Activated T-helper 2 cell treated with anti-CD3 and anti-CD28 coated beads, Interferon-gamma antibody, Interleukin-2, Interleukin-4, amounts not matched to agents 10 μg/mL and 5 μg/mL and 100 μg/mL, durations not matched to agents 14 hours and 24 hours and 36 hours (primary cell): ENCODE data around the gene TLK1. TPM values are rescaled to one million over a fixed set of nuclear protein-coding genes. Genes with fewer than 3 reads are reported as not detected.

Experiments used
- DNase-seq: peaks from one replicate; pipeline ENCODE4 v3.0.0; 2021; ENCODE audit warnings: low spot score
- H3K27ac Mint-ChIP-seq: one replicate; pipeline ENCODE4 v1.8.0; 2021; ENCODE audit warnings: mixed read lengths
- H3K27me3 Mint-ChIP-seq: one replicate; pipeline ENCODE4 v1.8.0; 2021; ENCODE audit warnings: low read depth, mixed read lengths
- H3K36me3 Mint-ChIP-seq: one replicate; pipeline ENCODE4 v1.8.0; 2021; ENCODE audit warnings: low read depth, mixed read lengths
- H3K4me1 Mint-ChIP-seq: one replicate; pipeline ENCODE4 v1.8.0; 2021; ENCODE audit warnings: low read depth, mixed read lengths
- H3K4me3 Mint-ChIP-seq: one replicate; pipeline ENCODE4 v1.8.0; 2021; ENCODE audit warnings: low read depth, mild to moderate bottlenecking, moderate library complexity, mixed read lengths
- H3K9me3 Mint-ChIP-seq: one replicate; pipeline ENCODE4 v1.8.0; 2021; ENCODE audit warnings: mixed read lengths
- intact Hi-C: fragments of 100-400 bp; cut with micrococcal nuclease; formaldehyde crosslinking; loops from one replicate; pipeline ENCODE4 v1.15.1; 2023
- total RNA-seq: library from RNA; stranded (reverse); gene quantifications from 2 replicates; pipeline ENCODE4 v1.2.3, GENCODE V29; 2022

TLK1 gene
- total RNA-seq, 1 donor from 2014 or later = 81.7 TPM

DNA sequence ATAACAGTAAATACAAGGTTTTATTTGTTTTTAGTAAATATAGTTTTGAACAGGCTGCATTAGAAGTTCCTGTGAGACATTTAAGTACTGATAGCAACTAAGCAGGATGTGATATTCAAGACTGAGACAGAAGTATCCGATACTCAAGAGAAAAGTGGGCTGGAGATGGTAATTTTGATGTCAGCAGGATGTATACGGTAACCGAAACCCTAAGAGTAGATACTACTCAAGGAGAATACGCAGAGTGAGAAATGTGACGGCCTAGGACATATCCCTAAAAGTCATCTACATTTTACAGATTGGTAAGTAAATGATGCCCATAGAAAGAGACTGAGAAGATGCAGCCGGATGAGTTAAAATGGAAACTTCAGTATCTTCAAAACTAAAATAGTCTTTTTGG, 116.3 kb downstream of the TLK1 start:
- peaks cover 65% of the 10 kb centered on the region for H3K36me3 Mint-ChIP-seq

DNA sequence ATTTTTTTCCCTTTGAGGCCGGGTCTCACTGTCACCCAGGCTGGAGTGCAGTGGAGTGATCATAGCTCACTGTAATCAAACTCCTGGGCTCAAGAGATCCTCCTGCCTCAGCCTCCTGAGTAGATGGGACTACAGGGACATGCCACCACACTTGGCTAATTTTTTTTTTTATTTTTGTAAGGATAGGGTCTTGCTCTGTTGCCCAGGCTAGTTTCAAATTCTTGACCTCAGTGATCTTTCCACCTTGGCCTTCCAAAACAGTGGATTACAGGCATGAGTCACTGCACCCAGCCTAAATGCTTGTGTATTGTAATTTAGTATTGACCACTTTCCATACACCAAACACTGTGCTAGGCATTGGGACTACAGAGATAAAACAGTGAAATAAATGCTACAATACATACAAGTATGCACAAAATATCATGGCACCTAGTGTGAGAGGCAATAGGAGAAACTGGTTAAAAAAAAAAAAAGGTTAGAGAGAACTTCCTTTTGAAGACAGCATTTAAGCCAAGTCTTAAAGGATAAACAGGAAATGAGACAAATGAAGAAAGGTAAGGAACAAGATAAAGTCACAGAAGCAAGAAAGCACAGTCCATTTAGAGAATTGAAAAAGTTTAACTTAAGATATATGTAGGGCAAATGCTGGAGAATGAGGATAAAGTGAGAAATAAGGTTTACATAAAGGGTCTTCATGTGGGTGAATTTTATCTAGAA, 118.3 kb downstream of the TLK1 start:
- intact Hi-C loops = loop anchor here (2.0 to 5.0 kb wide), 3 partner anchors 24 to 115 kb away; no protein-coding TSS in a partner anchor

More for the DNA sequence above, 116.3 kb downstream of the TLK1 start:
- H3K9me3 Mint-ChIP-seq = no peaks in the 10 kb centered on the region
- intact Hi-C loops = loop anchor here (1.0 to 5.0 kb wide), 4 partner anchors 37 to 275 kb away; no protein-coding TSS in a partner anchor
- H3K27me3 Mint-ChIP-seq = no peaks in the 10 kb centered on the region
- H3K4me3 Mint-ChIP-seq = no peak overlapping the region
- no peak for DNase-seq
- H3K27ac Mint-ChIP-seq = peak overlapping the region; percentile 84
- H3K4me1 Mint-ChIP-seq = peaks cover 29% of the 10 kb centered on the region

GRCh38 chr2:171036532-171036931, 124.2 kb downstream of the TLK1 start:
- DNase-seq = no peak
- Mint-ChIP-seq H3K36me3 (peaks cover 88% of the 10 kb centered on the region), H3K4me3 (no peak overlapping the region), H3K4me1 (peaks cover 15% of the 10 kb centered on the region), H3K9me3 (peaks cover 19% of the 10 kb centered on the region), H3K27ac (no peak overlapping the region), H3K27me3 (no peaks in the 10 kb centered on the region)
- intact Hi-C loops = no loop called here

More for the DNA sequence above, 118.3 kb downstream of the TLK1 start:
- Mint-ChIP-seq H3K4me1 (peaks cover 27% of the 10 kb centered on the region), H3K27me3 (no peaks in the 10 kb centered on the region), H3K36me3 (peaks cover 72% of the 10 kb centered on the region), H3K4me3 (peak overlapping the region; percentile 10), H3K27ac (peak overlapping the region; percentile 79), H3K9me3 (no peaks in the 10 kb centered on the region)
- no peak for DNase-seq

- no peak for DNase-seq
- Mint-ChIP-seq H3K4me3 (no peak overlapping the region), H3K9me3 (peaks cover 19% of the 10 kb centered on the region), H3K27me3 (no peaks in the 10 kb centered on the region), H3K4me1 (peaks cover 15% of the 10 kb centered on the region), H3K27ac (no peak overlapping the region), H3K36me3 (peaks cover 82% of the 10 kb centered on the region)
- intact Hi-C loops = no loop called here
Observed at GRCh38 chr2:171034315-171034714, 126.4 kb downstream of the TLK1 start.

DNA sequence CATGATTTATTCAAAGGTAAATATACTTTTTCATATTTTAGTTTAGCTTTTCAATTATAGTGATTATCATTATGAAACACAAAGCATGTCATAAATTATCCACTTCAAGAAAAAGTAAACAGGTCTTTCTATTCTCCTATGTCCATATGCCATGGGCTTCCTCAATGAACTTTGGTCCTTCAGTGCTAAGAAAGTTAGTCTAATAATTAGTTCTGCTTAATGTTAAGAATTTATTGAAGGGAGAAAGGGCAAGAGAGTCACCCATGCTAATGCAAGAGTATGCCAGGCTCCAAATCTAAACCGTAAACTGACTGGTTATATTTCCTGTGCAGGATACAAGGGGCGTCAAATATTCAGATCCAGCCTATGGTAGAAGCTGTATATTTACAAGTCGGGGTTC, 135.5 kb downstream of the TLK1 start:
- Mint-ChIP-seq H3K4me3 (no peak overlapping the region), H3K9me3 (no peaks in the 10 kb centered on the region), H3K4me1 (peaks cover 12% of the 10 kb centered on the region), H3K36me3 (peaks cover 38% of the 10 kb centered on the region), H3K27me3 (no peaks in the 10 kb centered on the region), H3K27ac (no peak overlapping the region)
- no peak for DNase-seq
- intact Hi-C loops = no loop called here

DNA sequence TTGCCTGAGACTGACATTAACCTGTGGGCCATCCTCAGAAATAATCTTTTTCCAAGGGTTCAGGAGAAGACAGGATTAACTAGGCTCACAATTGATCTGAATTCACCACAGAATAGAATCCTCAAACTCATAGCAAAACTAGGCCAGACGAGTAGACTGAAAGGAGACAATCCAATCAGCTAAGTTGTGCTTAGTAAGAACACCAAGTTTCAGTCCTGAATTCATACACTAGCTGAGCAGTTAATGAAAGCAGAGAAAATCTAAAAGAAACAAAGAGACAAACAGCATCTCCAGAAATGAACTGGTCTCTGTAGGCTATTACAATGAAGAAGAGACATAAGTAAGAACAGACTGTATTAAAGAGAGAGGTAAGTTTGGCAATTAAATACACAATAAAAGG, 142.2 kb downstream of the TLK1 start:
- intact Hi-C loops = loop anchor here (2.0 kb wide), 2 partner anchors 14 to 24 kb away; no protein-coding TSS in a partner anchor
- peaks cover 59% of the 10 kb centered on the region for H3K36me3 Mint-ChIP-seq
- no peak overlapping the region for H3K4me3 Mint-ChIP-seq
- no peaks in the 10 kb centered on the region for H3K9me3 Mint-ChIP-seq
- peaks cover 27% of the 10 kb centered on the region for H3K4me1 Mint-ChIP-seq
- DNase-seq = no peak
- H3K27me3 Mint-ChIP-seq = no peaks in the 10 kb centered on the region
- H3K27ac Mint-ChIP-seq = peak overlapping the region; percentile 69

GRCh38 chr2:171016125-171016524, 144.6 kb downstream of the TLK1 start:
- H3K9me3 Mint-ChIP-seq = no peaks in the 10 kb centered on the region
- no peak overlapping the region for H3K27ac Mint-ChIP-seq
- peaks cover 48% of the 10 kb centered on the region for H3K36me3 Mint-ChIP-seq
- no peak overlapping the region for H3K4me3 Mint-ChIP-seq
- DNase-seq = no peak
- intact Hi-C loops = no loop called here
- no peaks in the 10 kb centered on the region for H3K27me3 Mint-ChIP-seq
- H3K4me1 Mint-ChIP-seq = peaks cover 28% of the 10 kb centered on the region

DNA sequence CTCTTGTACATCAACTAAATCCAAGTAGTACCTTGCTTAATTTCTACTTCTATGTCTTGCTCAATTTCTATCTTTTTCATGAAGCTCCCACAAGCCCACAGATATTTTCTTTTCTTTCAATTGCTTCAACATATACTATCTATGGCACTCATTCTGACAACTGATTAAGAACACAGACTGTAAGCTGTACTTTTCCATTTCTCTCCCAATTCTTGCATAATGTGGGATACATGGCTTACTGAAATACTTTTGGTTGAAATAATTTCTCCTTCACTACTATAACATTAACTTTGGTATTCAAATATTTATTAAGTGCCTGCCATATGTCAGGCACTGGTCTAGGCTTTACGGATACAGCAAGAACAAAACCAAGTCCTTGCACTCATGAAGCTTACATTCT, 146.8 kb downstream of the TLK1 start:
- H3K9me3 Mint-ChIP-seq = no peaks in the 10 kb centered on the region
- no peak for DNase-seq
- H3K27me3 Mint-ChIP-seq = no peaks in the 10 kb centered on the region
- H3K27ac Mint-ChIP-seq = no peak overlapping the region
- intact Hi-C loops = no loop called here
- peaks cover 20% of the 10 kb centered on the region for H3K4me1 Mint-ChIP-seq
- H3K4me3 Mint-ChIP-seq = no peak overlapping the region
- H3K36me3 Mint-ChIP-seq = peaks cover 54% of the 10 kb centered on the region

- H3K4me3 Mint-ChIP-seq = no peak overlapping the region
- no peak for DNase-seq
- intact Hi-C loops = loop anchor here (5.0 kb wide), 1 partner anchor 33 kb away; no protein-coding TSS in a partner anchor
- H3K27me3 Mint-ChIP-seq = no peaks in the 10 kb centered on the region
- H3K9me3 Mint-ChIP-seq = no peaks in the 10 kb centered on the region
- no peak overlapping the region for H3K27ac Mint-ChIP-seq
- peaks cover 64% of the 10 kb centered on the region for H3K36me3 Mint-ChIP-seq
- H3K4me1 Mint-ChIP-seq = peaks cover 18% of the 10 kb centered on the region
Observed at GRCh38 chr2:171009386-171009785, 151.3 kb downstream of the TLK1 start.

- DNase-seq = no peak
- H3K9me3 Mint-ChIP-seq = no peaks in the 10 kb centered on the region
- peaks cover 66% of the 10 kb centered on the region for H3K36me3 Mint-ChIP-seq
- H3K4me3 Mint-ChIP-seq = no peak overlapping the region
- peak overlapping the region; percentile 7 for H3K27ac Mint-ChIP-seq
- intact Hi-C loops = loop anchor here (5.0 kb wide), 1 partner anchor 34 kb away; no protein-coding TSS in a partner anchor
- peaks cover 20% of the 10 kb centered on the region for H3K4me1 Mint-ChIP-seq
- H3K27me3 Mint-ChIP-seq = no peaks in the 10 kb centered on the region
Observed at GRCh38 chr2:171008550-171009205, 152.0 kb downstream of the TLK1 start.

DNA sequence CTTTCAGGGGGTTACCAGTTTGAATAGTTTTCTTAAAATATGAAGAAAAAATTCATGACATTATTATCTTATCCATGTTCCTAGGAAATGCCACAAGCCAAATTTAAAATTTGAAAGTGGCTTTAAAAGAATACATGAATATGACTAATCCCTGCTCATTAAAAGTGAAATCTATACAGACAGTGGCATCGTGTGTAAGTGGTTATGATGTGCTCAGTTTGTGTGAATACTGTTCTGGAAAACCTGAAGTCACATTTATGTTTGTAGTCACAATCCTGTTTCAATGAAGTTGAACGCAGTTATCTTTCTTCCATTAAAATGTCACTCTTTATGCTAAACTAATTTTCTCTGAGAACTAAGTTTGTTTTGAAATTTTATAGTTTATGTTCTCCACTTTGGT, 155.9 kb downstream of the TLK1 start:
- no peak for DNase-seq
- intact Hi-C loops = loop anchor here (2.0 to 5.0 kb wide), 2 partner anchors 14 to 37 kb away; no protein-coding TSS in a partner anchor
- H3K36me3 Mint-ChIP-seq = peaks cover 73% of the 10 kb centered on the region
- peaks cover 20% of the 10 kb centered on the region for H3K4me1 Mint-ChIP-seq
- H3K27me3 Mint-ChIP-seq = no peaks in the 10 kb centered on the region
- H3K9me3 Mint-ChIP-seq = no peaks in the 10 kb centered on the region
- H3K27ac Mint-ChIP-seq = peak overlapping the region; percentile 85
- no peak overlapping the region for H3K4me3 Mint-ChIP-seq

- H3K27me3 Mint-ChIP-seq = no peaks in the 10 kb centered on the region
- DNase-seq = no peak
- H3K9me3 Mint-ChIP-seq = no peaks in the 10 kb centered on the region
- H3K27ac Mint-ChIP-seq = no peak overlapping the region
- H3K4me3 Mint-ChIP-seq = no peak overlapping the region
- H3K4me1 Mint-ChIP-seq = peaks cover 20% of the 10 kb centered on the region
- intact Hi-C loops = loop anchor here (2.0 kb wide), 1 partner anchor 14 kb away; no protein-coding TSS in a partner anchor
- peaks cover 69% of the 10 kb centered on the region for H3K36me3 Mint-ChIP-seq
Observed at GRCh38 chr2:171004363-171004762, 156.3 kb downstream of the TLK1 start.

- Mint-ChIP-seq H3K27ac (no peak overlapping the region), H3K4me3 (no peak overlapping the region), H3K27me3 (no peaks in the 10 kb centered on the region), H3K4me1 (peaks cover 6% of the 10 kb centered on the region), H3K36me3 (peaks cover 64% of the 10 kb centered on the region), H3K9me3 (no peaks in the 10 kb centered on the region)
- intact Hi-C loops = no loop called here
- no peak for DNase-seq
Observed at GRCh38 chr2:170999654-171000053, 161.0 kb downstream of the TLK1 start.
